WTC11 (cell line): ENCODE results near the gene DUOX2. TPM values are rescaled to one million over a fixed set of nuclear protein-coding genes. Genes with fewer than 3 reads are reported as not detected.

ENCODE experiments used
- total RNA-seq: library from RNA; stranded (reverse); gene quantifications from 3 replicates; pipeline ENCODE4 v1.2.3, GENCODE V29; 2021

Gene DUOX2
- total RNA-seq, 1 experiment from 2014 or later: 0.13 TPM

Other genes with a start within 250 kb of the DUOX2 start
- not detected in 3 replicates for gene TERB2, start 157.5 kb downstream of the DUOX2 start, total RNA-seq
- gene SORD, start 91.0 kb downstream of the DUOX2 start, total RNA-seq: 46.2 to 48.9 TPM (median 46.4 TPM) in 3 replicates
- 0.11 TPM in 1 of 3 replicates, not detected in the others for gene DUOXA2, start 154 bp upstream of the DUOX2 start, total RNA-seq
- 0.09 to 0.62 TPM (median 0.50 TPM) in 3 replicates for gene DUOXA1, start 15.7 kb upstream of the DUOX2 start, total RNA-seq
- gene DUOX1, start 15.8 kb upstream of the DUOX2 start, total RNA-seq: 1.3 to 2.1 TPM (median 1.3 TPM) in 3 replicates
- 30.6 to 33.1 TPM (median 31.0 TPM) in 3 replicates for gene SHF, start 73.8 kb upstream of the DUOX2 start, total RNA-seq
- 0.20 TPM in 1 of 3 replicates, not detected in the others for gene SLC28A2, start 138.1 kb upstream of the DUOX2 start, total RNA-seq